SK-N-SH (cell line): ENCODE measurements around the gene AP4M1. TPM values are rescaled to one million over a fixed set of nuclear protein-coding genes. Genes with fewer than 3 reads are reported as not detected.

Source experiments
- CTCF ChIA-PET: fragments of 300-600, 350-600 bp; formaldehyde crosslinking; extraction: SDS; loops from one replicate; lab custom pipeline; 2021; lab: Yijun Ruan, JAX
- POLR2A ChIA-PET: fragments of 350-600 bp; sonication (Branson Sonifier 250); formaldehyde crosslinking; extraction: SDS; loops from one replicate; lab custom pipeline; 2020; ENCODE audit warnings: antibody characterized with exemption, inconsistent platforms; lab: Yijun Ruan, JAX
- DNase-seq: peaks from one replicate; pipeline ENCODE4 v3.0.0; 2012
- H2AFZ ChIP-seq: fragments of 200-600 bp; sonication (generic); 2 replicates; pipeline ENCODE4 v1.8.1; 2016; ENCODE audit warnings: antibody characterized with exemption, mild to moderate bottlenecking, low read depth
- H3F3A ChIP-seq: fragments of 200-600 bp; sonication (generic); replicated peaks from 2 replicates; pipeline ENCODE3; 2016; ENCODE audit warnings: antibody characterized with exemption, mild to moderate bottlenecking; ENCODE audit not compliant: insufficient read depth
- H3K27ac ChIP-seq, 2 experiments: fragments of 200-500 bp in 1 of 2; fragments of 200-600 bp in 1 of 2; sonication (Bioruptor generic) in 1 of 2; sonication (generic), shearing (Covaris generic) in 1 of 2; 2 replicates each; pipeline versions ENCODE4 v1.5.1 to v1.6.1; 2014 to 2016; ENCODE audit warnings: low read depth in 2 of 2, inconsistent platforms in 1 of 2, low read length in 1 of 2, mild to moderate bottlenecking in 1 of 2, mixed read lengths in 1 of 2
- H3K27me3 ChIP-seq: fragments of 200-600 bp; sonication (generic), shearing (Covaris generic); 2 replicates; pipeline ENCODE4 v1.6.1; 2016; ENCODE audit warnings: mixed run types; ENCODE audit not compliant: insufficient read depth
- H3K36me3 ChIP-seq, 2 experiments: fragments of 200-500 bp in 1 of 2; fragments of 200-600 bp in 1 of 2; sonication (Bioruptor generic) in 1 of 2; sonication (generic) in 1 of 2; replicated peaks in 1 of 2; 2 replicates each; pipeline versions ENCODE3 to v1.5.1; 2014 to 2016; ENCODE audit warnings: low read length in 1 of 2, mild to moderate bottlenecking in 1 of 2; ENCODE audit not compliant: insufficient read depth in 2 of 2, control insufficient read depth in 1 of 2
- H3K4me1 ChIP-seq, 2 experiments: fragments of 200-500 bp in 1 of 2; fragments of 200-600 bp in 1 of 2; sonication (Bioruptor generic) in 1 of 2; sonication (generic), shearing (Covaris generic) in 1 of 2; 2 replicates each; pipeline versions ENCODE4 v1.5.1 to v1.6.1; 2014 to 2016; ENCODE audit warnings: low read depth in 1 of 2, low read length in 1 of 2, mixed run types in 1 of 2; ENCODE audit not compliant: insufficient read depth in 2 of 2, control insufficient read depth in 1 of 2
- H3K4me2 ChIP-seq: fragments of 200-600 bp; sonication (generic), shearing (Covaris generic); 2 replicates; pipeline ENCODE4 v1.6.1; 2017; ENCODE audit warnings: mixed run types
- H3K4me3 ChIP-seq, 2 experiments: fragments of 200-500 bp in 1 of 2; fragments of 200-600 bp in 1 of 2; sonication (Bioruptor generic) in 1 of 2; sonication (generic), shearing (Covaris generic) in 1 of 2; 2 replicates each; pipeline versions ENCODE4 v1.5.1 to v1.8.1; 2014 to 2016; ENCODE audit warnings: low read depth in 2 of 2, inconsistent platforms in 1 of 2, low read length in 1 of 2, mild to moderate bottlenecking in 1 of 2, mixed read lengths in 1 of 2, moderate library complexity in 1 of 2
- H3K79me2 ChIP-seq: fragments of 200-600 bp; sonication (generic); 2 replicates; pipeline ENCODE4 v1.8.1; 2017; ENCODE audit warnings: mild to moderate bottlenecking; ENCODE audit not compliant: insufficient read depth
- H3K9ac ChIP-seq: fragments of 200-600 bp; sonication (generic); 2 replicates; pipeline ENCODE4 v1.6.1; 2017; ENCODE audit warnings: mixed run types
- H3K9me2 ChIP-seq: fragments of 200-600 bp; sonication (generic); 2 replicates; pipeline ENCODE4 v1.6.1; 2017; ENCODE audit warnings: mixed run types
- H3K9me3 ChIP-seq: fragments of 200-600 bp; sonication (generic); 2 replicates; pipeline ENCODE4 v1.6.1; 2017; ENCODE audit warnings: mixed run types, mild to moderate bottlenecking, moderate library complexity
- H4K20me1 ChIP-seq: fragments of 200-600 bp; sonication (generic); 2 replicates; pipeline ENCODE4 v1.6.1; 2017; ENCODE audit warnings: mild to moderate bottlenecking, mixed run types; ENCODE audit not compliant: insufficient read depth
- EP300 ChIP-seq, 2 experiments: IDR thresholded peaks; 2 replicates each; pipeline versions ENCODE4 v1.4.0 to v1.6.1; 2012; ENCODE audit warnings: borderline replicate concordance in 1 of 2, low read depth in 1 of 2, low read length in 1 of 2
- FOSL2 ChIP-seq: IDR thresholded peaks from 2 replicates; pipeline ENCODE4 v1.4.0; 2012; ENCODE audit warnings: low read depth, mild to moderate bottlenecking, moderate library complexity, borderline replicate concordance
- FOXJ3 ChIP-seq: sonication (generic); formaldehyde crosslinking; IDR thresholded peaks from 2 replicates; pipeline ENCODE4 v1.5.1; 2020; ENCODE audit warnings: mild to moderate bottlenecking, missing genetic modification reagents
- GATA2 ChIP-seq: sonication (generic); formaldehyde crosslinking; IDR thresholded peaks from 2 replicates; pipeline ENCODE4 v1.5.0; 2020; ENCODE audit warnings: mild to moderate bottlenecking, missing genetic modification reagents
- JUND ChIP-seq: IDR thresholded peaks from 2 replicates; pipeline ENCODE4 v1.4.0; 2012
- MEF2A ChIP-seq: IDR thresholded peaks from 2 replicates; pipeline ENCODE4 v1.4.0; 2012; ENCODE audit warnings: low read depth, borderline replicate concordance
- MXI1 ChIP-seq: IDR thresholded peaks from 2 replicates; pipeline ENCODE4 v1.6.1; 2012; ENCODE audit warnings: mild to moderate bottlenecking, low read depth, low read length, improper control_type of control experiment
- RAD21 ChIP-seq: IDR thresholded peaks from 2 replicates; pipeline ENCODE4 v1.6.1; 2012; ENCODE audit warnings: mild to moderate bottlenecking, low read length
- RFX5 ChIP-seq: IDR thresholded peaks from 2 replicates; pipeline ENCODE4 v1.6.1; 2012; ENCODE audit warnings: mild to moderate bottlenecking, improper control_type of control experiment, low read length
- RXRA ChIP-seq: IDR thresholded peaks from 2 replicates; pipeline ENCODE4 v1.4.0; 2012; ENCODE audit warnings: low read depth, mild to moderate bottlenecking, borderline replicate concordance
- SIN3A ChIP-seq: IDR thresholded peaks from 2 replicates; pipeline ENCODE4 v1.6.1; 2012; ENCODE audit warnings: low read depth, mild to moderate bottlenecking, low read length, moderate library complexity, borderline replicate concordance
- SMC3 ChIP-seq: IDR thresholded peaks from 2 replicates; pipeline ENCODE4 v1.6.1; 2012; ENCODE audit warnings: low read depth, low read length, improper control_type of control experiment
- TAF1 ChIP-seq: IDR thresholded peaks from 2 replicates; pipeline ENCODE4 v1.6.1; 2012; ENCODE audit warnings: low read depth, mild to moderate bottlenecking, low read length, moderate library complexity, borderline replicate concordance
- TEAD4 ChIP-seq: IDR thresholded peaks from 2 replicates; pipeline ENCODE4 v1.4.0; 2012; ENCODE audit warnings: mild to moderate bottlenecking, borderline replicate concordance; ENCODE audit not compliant: insufficient read depth
- WGBS: methylation state at CpG from one replicate; pipeline ENCODE4 v1.1.6; 2017; ENCODE audit warnings: low lambda C conversion rate; 5-methylcytosine and 5-hydroxymethylcytosine counted together
- polyA plus RNA-seq, 3 experiments: library from polyadenylated mRNA; depleted of rRNA; stranded (reverse); fragments of >200 nt; gene quantifications; 2 replicates each; pipeline ENCODE4 v1.2.3, GENCODE V29; 2012
- TF ChIP-seq, protein P1 (sequence below): IDR thresholded peaks from 2 replicates; pipeline ENCODE4 v1.4.0; 2012; ENCODE audit warnings: low read depth, borderline replicate concordance
- TF ChIP-seq, protein P2 (sequence below): IDR thresholded peaks from 2 replicates; pipeline ENCODE4 v1.4.0; 2012; ENCODE audit warnings: low read depth

The AP4M1 gene
- polyA plus RNA-seq, 1 of the 3 experiments (the other 2 are of a cell fraction) = 35.0 TPM

DNA sequence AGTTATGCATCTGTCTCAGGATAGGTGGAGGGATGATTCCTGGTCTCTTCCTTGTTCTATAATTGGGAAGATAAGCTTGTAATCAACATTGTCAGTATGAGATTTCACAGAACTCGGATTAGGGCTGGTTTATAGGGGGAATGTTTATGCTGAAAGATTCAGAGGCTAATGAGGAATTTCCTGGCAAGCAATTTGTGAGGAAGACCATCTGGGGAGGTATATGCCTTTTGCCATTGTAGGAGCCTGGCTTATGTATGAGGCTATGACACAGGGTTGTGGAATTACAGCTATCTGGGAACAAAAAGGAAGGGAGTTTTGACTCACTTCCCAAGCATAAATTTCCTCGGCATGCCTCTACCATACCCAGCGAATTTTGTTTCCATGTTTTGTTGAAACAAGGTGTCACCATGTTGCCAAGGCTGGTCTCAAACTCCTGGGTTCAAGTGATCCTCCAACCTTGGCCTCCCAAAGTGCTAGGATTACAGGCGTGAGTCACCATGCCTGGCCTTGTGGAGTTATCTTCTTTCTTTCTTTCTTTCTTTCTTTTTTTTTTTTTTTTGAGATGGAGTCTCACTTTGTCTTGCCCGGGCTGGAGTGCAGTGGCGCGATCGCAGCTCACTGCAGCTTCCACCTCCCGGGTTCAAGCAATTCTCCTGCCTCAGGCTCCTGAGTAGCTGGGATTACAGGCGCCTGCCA lies 14.2 kb upstream of the AP4M1 start (continued):
- TF ChIP-seq, protein P1, sequence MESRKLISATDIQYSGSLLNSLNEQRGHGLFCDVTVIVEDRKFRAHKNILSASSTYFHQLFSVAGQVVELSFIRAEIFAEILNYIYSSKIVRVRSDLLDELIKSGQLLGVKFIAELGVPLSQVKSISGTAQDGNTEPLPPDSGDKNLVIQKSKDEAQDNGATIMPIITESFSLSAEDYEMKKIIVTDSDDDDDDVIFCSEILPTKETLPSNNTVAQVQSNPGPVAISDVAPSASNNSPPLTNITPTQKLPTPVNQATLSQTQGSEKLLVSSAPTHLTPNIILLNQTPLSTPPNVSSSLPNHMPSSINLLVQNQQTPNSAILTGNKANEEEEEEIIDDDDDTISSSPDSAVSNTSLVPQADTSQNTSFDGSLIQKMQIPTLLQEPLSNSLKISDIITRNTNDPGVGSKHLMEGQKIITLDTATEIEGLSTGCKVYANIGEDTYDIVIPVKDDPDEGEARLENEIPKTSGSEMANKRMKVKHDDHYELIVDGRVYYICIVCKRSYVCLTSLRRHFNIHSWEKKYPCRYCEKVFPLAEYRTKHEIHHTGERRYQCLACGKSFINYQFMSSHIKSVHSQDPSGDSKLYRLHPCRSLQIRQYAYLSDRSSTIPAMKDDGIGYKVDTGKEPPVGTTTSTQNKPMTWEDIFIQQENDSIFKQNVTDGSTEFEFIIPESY = peak; percentile 85
- TF ChIP-seq MEF2A (no peak; the same call in 1 of the 2 replicates), RXRA (peak; percentile 76; the same call in 1 of the 2 replicates), JUND (peak; percentile 97), RAD21 (no peak), SIN3A (peak; percentile 92; the same call in 1 of the 2 replicates), TEAD4 (peak; percentile 98), MXI1 (no peak), RFX5 (no peak)
- TF ChIP-seq, protein P2, sequence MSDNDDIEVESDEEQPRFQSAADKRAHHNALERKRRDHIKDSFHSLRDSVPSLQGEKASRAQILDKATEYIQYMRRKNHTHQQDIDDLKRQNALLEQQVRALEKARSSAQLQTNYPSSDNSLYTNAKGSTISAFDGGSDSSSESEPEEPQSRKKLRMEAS = peak; percentile 82

DNA sequence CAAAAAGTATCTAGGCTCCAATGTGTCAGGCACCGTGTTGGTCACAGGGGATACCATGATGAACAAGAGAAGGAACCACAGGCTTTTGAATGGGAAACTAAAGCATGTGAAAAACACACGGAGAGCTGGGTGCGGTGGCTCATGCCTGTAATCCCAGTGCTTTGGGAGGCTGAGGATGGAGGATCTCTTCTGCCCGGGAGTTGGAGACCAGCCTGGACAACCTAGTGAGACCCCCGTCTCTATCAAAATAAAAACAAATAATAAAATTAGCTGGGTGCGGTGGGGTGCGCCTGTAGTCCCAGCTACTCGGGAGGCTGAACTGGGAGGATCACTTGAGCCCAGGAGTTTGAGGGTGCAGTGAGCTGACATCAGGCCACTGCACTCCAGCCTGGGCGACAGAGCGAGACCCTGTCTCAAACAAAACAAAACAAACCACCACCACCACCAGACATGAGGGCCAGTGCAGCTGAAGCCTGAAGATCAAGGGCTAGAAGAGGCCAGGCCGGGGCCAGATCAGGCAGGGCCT lies 13.3 kb upstream of the AP4M1 start:
- TF ChIP-seq GATA2 (CRISPR knock-in tag) (no peak), FOXJ3 (CRISPR knock-in tag) (no peak), SMC3 (no peak), MXI1 (no peak), FOSL2 (no peak), TAF1 (no peak), EP300 (IDR thresholded peaks at IDR 0.05; ENCODE audit: borderline replicate concordance in 1 of 2, low read depth in 1 of 2, low read length in 1 of 2) (no peak)
- Histone ChIP-seq H3K79me2 (peaks cover 47% of the 10 kb centered on the region), H3K9me3 (no peaks in the 10 kb centered on the region), H3F3A (peaks cover 66% of the 10 kb centered on the region), H3K27me3 (no peaks in the 10 kb centered on the region), H4K20me1 (no peaks in the 10 kb centered on the region), H3K9me2 (no peaks in the 10 kb centered on the region), H3K4me2 (peak overlapping the region; percentile 93), H3K36me3 (peaks cover 27 to 30% of the 10 kb centered on the region in 2 experiments), H3K9ac (peak overlapping the region; percentile 87), H3K4me1 (peaks cover 18 to 33% of the 10 kb centered on the region in 2 experiments; a peak in 3 of 4 replicates), H3K4me3 (peak overlapping the region; percentile 71 to 87), H2AFZ (peak overlapping the region; percentile 64; the same call in 1 of the 2 replicates), H3K27ac (peak overlapping the region; percentile 84 to 98)
- 93% methylated on average over 11 of the region's 11 CpGs for WGBS
- CTCF ChIA-PET = interaction anchor here (0.8 to 1.0 kb wide), 3 partner anchors 45 to 159 kb away, joined by 3 to 4 read pairs (median 3); partner anchors contain the start of gene GJC3
- POLR2A ChIA-PET = interaction anchor here (0.7 to 7.5 kb wide), 4 partner anchors 13 to 342 kb away, joined by 3 to 98 read pairs (median 3); partner anchors contain the start of genes AP4M1, MCM7 and MEPCE
- no peak for DNase-seq
